RWPE2 (cell line): ENCODE results near the gene RPL37A.

Experiments
- ATAC-seq: fragments of 200-7000 bp; cut with Tn5 transposase; 3 replicates; pipeline ENCODE4 v1.9.1; 2021; ENCODE audit warnings: low read depth
- DNase-seq: peaks from one replicate; pipeline ENCODE4 v3.0.0-alpha.2; 2020; ENCODE audit warnings: low spot score
- H3K27ac ChIP-seq: fragments of 450-650 bp; 2 replicates; pipeline ENCODE4 v1.5.1; 2017; ENCODE audit warnings: mild to moderate bottlenecking; ENCODE audit not compliant: poor library complexity, severe bottlenecking
- H3K27me3 ChIP-seq: fragments of 250-450 bp; sonication (Bioruptor Pico); 2 replicates; pipeline ENCODE4 v1.5.1; 2021; ENCODE audit warnings: mild to moderate bottlenecking, moderate library complexity; ENCODE audit not compliant: insufficient read depth, poor library complexity, severe bottlenecking
- H3K36me3 ChIP-seq: fragments of 250-450 bp; sonication (Bioruptor Pico); 2 replicates; pipeline ENCODE4 v1.5.1; 2020; ENCODE audit warnings: low read depth, mild to moderate bottlenecking, moderate library complexity
- H3K4me1 ChIP-seq: fragments of 250-450 bp; sonication (Bioruptor Pico); 2 replicates; pipeline ENCODE4 v1.5.1; 2021; ENCODE audit warnings: mild to moderate bottlenecking, moderate library complexity; ENCODE audit not compliant: insufficient read depth, poor library complexity, severe bottlenecking
- H3K4me3 ChIP-seq: fragments of 250-450 bp; sonication (Bioruptor Pico); 2 replicates; pipeline ENCODE4 v1.5.1; 2021; ENCODE audit warnings: mild to moderate bottlenecking, moderate library complexity; ENCODE audit not compliant: severe bottlenecking
- H3K9me3 ChIP-seq: fragments of 250-450 bp; sonication (Bioruptor Pico); 2 replicates; pipeline ENCODE4 v1.5.1; 2021; ENCODE audit warnings: mild to moderate bottlenecking, moderate library complexity; ENCODE audit not compliant: severe bottlenecking
- TF ChIP-seq, protein P1 (sequence below): fragments of 450-650 bp; IDR thresholded peaks from one replicate; pipeline ENCODE4 v1.5.1; 2017; ENCODE audit warnings: mild to moderate bottlenecking, moderate library complexity; ENCODE audit not compliant: poor library complexity, severe bottlenecking

Gene RPL37A

GRCh38 chr2:216520112-216520511 is 21.5 kb downstream of the RPL37A start:
- TF ChIP-seq, protein P1, sequence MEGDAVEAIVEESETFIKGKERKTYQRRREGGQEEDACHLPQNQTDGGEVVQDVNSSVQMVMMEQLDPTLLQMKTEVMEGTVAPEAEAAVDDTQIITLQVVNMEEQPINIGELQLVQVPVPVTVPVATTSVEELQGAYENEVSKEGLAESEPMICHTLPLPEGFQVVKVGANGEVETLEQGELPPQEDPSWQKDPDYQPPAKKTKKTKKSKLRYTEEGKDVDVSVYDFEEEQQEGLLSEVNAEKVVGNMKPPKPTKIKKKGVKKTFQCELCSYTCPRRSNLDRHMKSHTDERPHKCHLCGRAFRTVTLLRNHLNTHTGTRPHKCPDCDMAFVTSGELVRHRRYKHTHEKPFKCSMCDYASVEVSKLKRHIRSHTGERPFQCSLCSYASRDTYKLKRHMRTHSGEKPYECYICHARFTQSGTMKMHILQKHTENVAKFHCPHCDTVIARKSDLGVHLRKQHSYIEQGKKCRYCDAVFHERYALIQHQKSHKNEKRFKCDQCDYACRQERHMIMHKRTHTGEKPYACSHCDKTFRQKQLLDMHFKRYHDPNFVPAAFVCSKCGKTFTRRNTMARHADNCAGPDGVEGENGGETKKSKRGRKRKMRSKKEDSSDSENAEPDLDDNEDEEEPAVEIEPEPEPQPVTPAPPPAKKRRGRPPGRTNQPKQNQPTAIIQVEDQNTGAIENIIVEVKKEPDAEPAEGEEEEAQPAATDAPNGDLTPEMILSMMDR = no peak
- no peaks in the 10 kb centered on the region for H3K9me3 ChIP-seq
- no peak for DNase-seq
- peaks cover 22% of the 10 kb centered on the region for H3K36me3 ChIP-seq
- H3K4me1 ChIP-seq = no peaks in the 10 kb centered on the region
- no peak overlapping the region for H3K4me3 ChIP-seq
- no peaks in the 10 kb centered on the region for H3K27me3 ChIP-seq
- no peak overlapping the region for H3K27ac ChIP-seq
- ATAC-seq = no peak

- no peaks in the 10 kb centered on the region for H3K9me3 ChIP-seq
- no peaks in the 10 kb centered on the region for H3K27me3 ChIP-seq
- no peaks in the 10 kb centered on the region for H3K4me1 ChIP-seq
- H3K27ac ChIP-seq = no peak overlapping the region
- H3K36me3 ChIP-seq = peaks cover 11% of the 10 kb centered on the region; the same call in 1 of the 2 replicates
- DNase-seq = no peak
- no peak overlapping the region for H3K4me3 ChIP-seq
- TF ChIP-seq, protein P1 = no peak
- no peak for ATAC-seq
Observed at GRCh38 chr2:216522892-216523502, 24.4 kb downstream of the RPL37A start.

DNA sequence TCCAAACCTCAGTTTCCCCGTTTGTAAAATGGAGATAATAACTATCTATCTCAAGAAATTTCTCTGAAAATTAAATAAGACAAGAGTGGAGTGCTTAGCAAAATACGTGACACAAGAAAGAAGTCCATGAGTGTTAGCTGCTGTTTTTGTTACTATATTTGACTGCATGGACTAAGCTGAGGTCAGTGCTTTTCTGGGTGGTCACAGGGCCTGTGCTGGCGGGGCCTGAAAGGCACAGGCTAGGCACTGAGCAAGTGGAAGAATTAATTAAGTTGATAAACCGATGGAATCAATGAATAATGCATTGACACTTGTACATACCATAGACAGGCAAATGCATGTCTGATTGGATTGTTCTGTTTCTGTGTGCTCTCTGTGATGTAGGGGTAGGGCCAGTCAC is 27.3 kb downstream of the RPL37A start:
- TF ChIP-seq, protein P1 = no peak
- no peak overlapping the region for H3K4me3 ChIP-seq

DNA sequence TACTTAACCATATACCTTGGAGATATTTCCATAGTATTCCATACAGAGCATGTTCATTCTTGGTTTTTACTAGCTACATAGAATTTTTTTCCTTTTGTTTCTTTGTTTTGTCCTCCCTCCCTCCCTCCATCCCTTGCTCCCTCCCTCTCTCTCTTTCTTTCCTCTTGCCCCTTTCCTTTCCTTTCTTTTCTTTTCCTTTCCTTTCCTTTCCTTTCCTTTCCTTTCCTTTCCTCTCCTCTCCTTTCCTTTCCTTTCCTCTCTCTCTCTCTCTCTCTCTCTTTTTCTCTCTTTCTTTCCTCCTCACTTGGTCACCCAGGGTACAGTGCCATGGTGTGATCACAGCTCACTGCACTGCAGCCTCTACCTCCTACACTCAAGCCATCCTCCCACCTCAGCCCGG is 28.3 kb downstream of the RPL37A start:
- no peaks in the 10 kb centered on the region for H3K9me3 ChIP-seq
- H3K4me1 ChIP-seq = no peaks in the 10 kb centered on the region
- no peak for DNase-seq
- TF ChIP-seq, protein P1 = no peak
- H3K36me3 ChIP-seq = no peaks in the 10 kb centered on the region
- no peak for ATAC-seq
- no peak overlapping the region for H3K27ac ChIP-seq
- H3K27me3 ChIP-seq = no peaks in the 10 kb centered on the region
- H3K4me3 ChIP-seq = no peak overlapping the region

More for the DNA sequence above, 27.3 kb downstream of the RPL37A start:
- no peaks in the 10 kb centered on the region for H3K27me3 ChIP-seq
- DNase-seq (no peak), ATAC-seq (no peak)
- H3K27ac ChIP-seq = no peak overlapping the region
- peaks cover 5% of the 10 kb centered on the region; the same call in 1 of the 2 replicates for H3K36me3 ChIP-seq
- H3K4me1 ChIP-seq = no peaks in the 10 kb centered on the region
- H3K9me3 ChIP-seq = no peaks in the 10 kb centered on the region

GRCh38 chr2:216527600-216527999 is 29.0 kb downstream of the RPL37A start:
- Histone ChIP-seq H3K4me1 (no peaks in the 10 kb centered on the region), H3K27me3 (no peaks in the 10 kb centered on the region)
- no peak for ATAC-seq

More at GRCh38 chr2:216527600-216527999, 29.0 kb downstream of the RPL37A start:
- Histone ChIP-seq H3K4me3 (no peak overlapping the region), H3K27ac (no peak overlapping the region), H3K36me3 (no peaks in the 10 kb centered on the region), H3K9me3 (no peaks in the 10 kb centered on the region)
- no peak for DNase-seq
- TF ChIP-seq, protein P1 = no peak
